Tibial nerve (tissue), 4 donors: ENCODE data around the gene NELL2. TPM values are rescaled to one million over a fixed set of nuclear protein-coding genes. Genes with fewer than 3 reads are reported as not detected.

ENCODE experiments used
- DNase-seq, 2 donors: peaks; one replicate each; pipeline ENCODE4 v3.0.0-alpha.2; 2019; ENCODE audit warnings: low spot score in 2 of 2
- H3K27ac ChIP-seq, 4 donors: fragments of 200-600 bp; sonication (generic) in 3 of 4; one replicate each; pipeline ENCODE4 v1.5.1; 2017 to 2019; ENCODE audit warnings: mild to moderate bottlenecking in 1 of 4
- H3K27me3 ChIP-seq, 2 donors: fragments of 200-600 bp; sonication (generic) in 1 of 2; one replicate each; pipeline versions ENCODE4 v1.5.1 to v1.6.0; 2017 to 2019
- H3K36me3 ChIP-seq, 3 donors: fragments of 200-600 bp; sonication (generic); one replicate each; pipeline ENCODE4 v1.5.1; 2018 to 2019
- H3K4me1 ChIP-seq, 4 donors: fragments of 200-600 bp; sonication (generic) in 3 of 4; one replicate each; pipeline ENCODE4 v1.5.1; 2017 to 2019
- H3K4me3 ChIP-seq, 4 donors: fragments of 200-600 bp; sonication (generic) in 3 of 4; one replicate each; pipeline ENCODE4 v1.5.1; 2017 to 2019; ENCODE audit warnings: mild to moderate bottlenecking in 1 of 4, moderate library complexity in 1 of 4
- H3K9me3 ChIP-seq, 4 donors: fragments of 200-600 bp; sonication (generic) in 3 of 4; one replicate each; pipeline ENCODE4 v1.5.1; 2017 to 2019
- EP300 ChIP-seq, 2 donors: sonication (generic); formaldehyde crosslinking; IDR thresholded peaks; one replicate each; pipeline ENCODE4 v1.6.1; 2017; ENCODE audit warnings: antibody characterized with exemption in 2 of 2, mild to moderate bottlenecking in 1 of 2
- POLR2A ChIP-seq, 2 donors: fragments of 450-650 bp; IDR thresholded peaks; one replicate each; pipeline ENCODE4 v1.6.1; 2017; ENCODE audit warnings: antibody characterized with exemption in 2 of 2, mild to moderate bottlenecking in 2 of 2, moderate library complexity in 2 of 2
- WGBS, 2 donors: methylation state at CpG; one replicate each; pipeline ENCODE4 v1.1.5; 2018; 5-methylcytosine and 5-hydroxymethylcytosine counted together
- total RNA-seq, 4 donors: library from RNA; depleted of rRNA; stranded (reverse); fragments of >200 nt; gene quantifications; one replicate each; pipeline ENCODE4 v1.1.0, GENCODE V29; 2016
- TF ChIP-seq, protein P1 (sequence below), 5 experiments: fragments of 200-600 bp in 3 of 5; fragments of 450-650 bp in 2 of 5; sonication (generic) in 3 of 5; IDR thresholded peaks; one replicate each; pipeline ENCODE4 v1.5.1; 2016 to 2019; ENCODE audit warnings: antibody characterized with exemption in 5 of 5, mild to moderate bottlenecking in 3 of 5, moderate library complexity in 2 of 5

The NELL2 gene
- total RNA-seq, 4 donors from 2014 or later = 0.22 to 0.90 (median 0.63) TPM; not detected in 1

DNA sequence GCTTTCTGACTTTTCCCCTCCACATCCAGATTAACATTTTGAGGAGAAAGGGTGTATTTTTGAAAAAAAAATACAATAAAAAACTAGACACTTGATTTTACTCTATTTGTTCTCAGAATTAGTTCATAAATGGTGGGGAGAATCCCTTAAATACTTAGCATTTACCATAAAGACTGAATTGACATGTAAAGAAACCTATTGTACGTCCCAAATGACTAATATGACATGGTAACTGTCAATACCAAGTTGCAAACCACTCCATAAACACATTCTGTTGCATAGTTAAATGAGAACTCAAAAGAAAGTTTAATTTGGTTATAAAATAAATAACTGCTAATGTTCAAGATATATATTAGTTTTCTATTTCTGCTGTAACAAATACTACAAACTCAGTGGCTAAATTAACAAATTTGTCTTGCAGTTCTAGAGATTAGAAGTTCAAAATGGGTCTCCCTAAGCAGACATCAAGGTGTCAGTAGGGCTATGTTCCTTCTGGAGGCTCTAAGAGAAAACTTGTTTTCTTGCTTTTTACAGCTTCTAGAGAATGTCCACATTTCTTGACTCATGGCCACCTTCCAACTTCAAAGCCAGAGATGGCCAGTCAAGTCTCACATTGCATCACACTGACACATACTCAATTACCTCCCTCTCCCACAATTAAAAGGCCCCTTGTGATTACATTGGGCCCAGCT, 16.0 kb downstream of the NELL2 start:
- TF ChIP-seq POLR2A (IDR thresholded peaks at IDR 0.05) (no peak), EP300 (IDR thresholded peaks at IDR 0.05) (no peak)
- TF ChIP-seq, protein P1, sequence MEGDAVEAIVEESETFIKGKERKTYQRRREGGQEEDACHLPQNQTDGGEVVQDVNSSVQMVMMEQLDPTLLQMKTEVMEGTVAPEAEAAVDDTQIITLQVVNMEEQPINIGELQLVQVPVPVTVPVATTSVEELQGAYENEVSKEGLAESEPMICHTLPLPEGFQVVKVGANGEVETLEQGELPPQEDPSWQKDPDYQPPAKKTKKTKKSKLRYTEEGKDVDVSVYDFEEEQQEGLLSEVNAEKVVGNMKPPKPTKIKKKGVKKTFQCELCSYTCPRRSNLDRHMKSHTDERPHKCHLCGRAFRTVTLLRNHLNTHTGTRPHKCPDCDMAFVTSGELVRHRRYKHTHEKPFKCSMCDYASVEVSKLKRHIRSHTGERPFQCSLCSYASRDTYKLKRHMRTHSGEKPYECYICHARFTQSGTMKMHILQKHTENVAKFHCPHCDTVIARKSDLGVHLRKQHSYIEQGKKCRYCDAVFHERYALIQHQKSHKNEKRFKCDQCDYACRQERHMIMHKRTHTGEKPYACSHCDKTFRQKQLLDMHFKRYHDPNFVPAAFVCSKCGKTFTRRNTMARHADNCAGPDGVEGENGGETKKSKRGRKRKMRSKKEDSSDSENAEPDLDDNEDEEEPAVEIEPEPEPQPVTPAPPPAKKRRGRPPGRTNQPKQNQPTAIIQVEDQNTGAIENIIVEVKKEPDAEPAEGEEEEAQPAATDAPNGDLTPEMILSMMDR (IDR thresholded peaks at IDR 0.05) = no peak
- WGBS, 2 donors = 76 to 77% methylated on average over 1 of the region's 1 CpG

GRCh38 chr12:44858226-44858855, 17.8 kb downstream of the NELL2 start:
- TF ChIP-seq, protein P1 (IDR thresholded peaks at IDR 0.05) = no peak
- TF ChIP-seq EP300 (IDR thresholded peaks at IDR 0.05) (no peak), POLR2A (IDR thresholded peaks at IDR 0.05) (no peak)
- no peaks in the 10 kb centered on the region for H3K4me1 ChIP-seq
- no peaks in the 10 kb centered on the region for H3K36me3 ChIP-seq
- H3K9me3 ChIP-seq = peaks cover 0 to 18% (median 4%) of the 10 kb centered on the region in 4 donors
- H3K27me3 ChIP-seq = no peaks in the 10 kb centered on the region
- 68 to 75% methylated on average over 4 of the region's 4 CpGs for whole genome bisulfite sequencing, 2 donors
- no peak for DNase-seq
- no peak overlapping the region for H3K27ac ChIP-seq
- no peak overlapping the region for H3K4me3 ChIP-seq

More for the DNA sequence above, 16.0 kb downstream of the NELL2 start:
- H3K36me3 ChIP-seq = no peaks in the 10 kb centered on the region
- H3K27ac ChIP-seq = no peak overlapping the region
- no peaks in the 10 kb centered on the region for H3K4me1 ChIP-seq
- DNase-seq = no peak
- no peak overlapping the region for H3K4me3 ChIP-seq
- H3K9me3 ChIP-seq = peaks cover 0 to 25% (median 4%) of the 10 kb centered on the region in 4 donors
- H3K27me3 ChIP-seq = no peaks in the 10 kb centered on the region

DNA sequence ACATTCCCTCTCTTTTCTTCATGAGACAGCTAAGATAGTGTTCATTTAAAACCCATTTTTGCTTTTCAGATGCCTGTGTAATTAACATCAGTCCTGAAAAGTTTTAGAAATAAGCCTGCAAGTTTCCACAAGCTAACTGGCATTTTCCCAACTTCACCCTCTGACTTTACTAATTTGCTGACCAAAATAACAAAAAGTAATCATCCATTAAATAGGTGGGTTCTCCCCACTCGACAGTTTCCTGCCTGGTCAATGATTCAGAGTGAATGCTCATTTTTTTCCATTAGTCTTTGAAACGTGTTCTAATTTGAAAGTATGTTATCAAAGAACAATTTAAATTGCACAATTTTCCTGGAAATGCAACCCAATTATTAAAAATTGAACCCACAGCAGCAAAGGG, 23.6 kb downstream of the NELL2 start:
- Histone ChIP-seq H3K4me3 (no peak overlapping the region), H3K9me3 (no peaks in the 10 kb centered on the region)

DNA sequence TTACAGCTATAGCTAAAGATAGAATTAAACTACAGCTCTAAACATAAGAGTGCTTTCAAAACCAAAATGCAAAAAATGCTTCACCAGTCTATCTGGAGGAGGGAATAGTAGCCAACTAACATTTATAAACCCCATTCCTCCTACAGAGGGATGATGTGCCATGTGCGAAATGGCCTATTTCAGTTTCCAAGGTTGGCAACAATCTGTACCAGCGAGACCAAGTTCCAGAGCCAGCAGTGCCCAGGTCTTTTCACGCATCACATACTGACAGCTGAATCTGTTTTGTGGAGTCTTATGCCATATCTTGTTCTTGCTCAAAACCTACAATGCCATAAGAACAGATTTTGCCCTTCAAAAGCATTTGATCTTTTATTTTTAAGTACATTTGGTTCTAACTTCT, 24.5 kb downstream of the NELL2 start:
- Histone ChIP-seq H3K4me3 (no peak overlapping the region), H3K4me1 (no peaks in the 10 kb centered on the region), H3K27me3 (no peaks in the 10 kb centered on the region), H3K27ac (no peak overlapping the region), H3K36me3 (no peaks in the 10 kb centered on the region), H3K9me3 (no peaks in the 10 kb centered on the region)
- no peak for DNase-seq
- TF ChIP-seq EP300 (IDR thresholded peaks at IDR 0.05) = no peak
- no peak for TF ChIP-seq POLR2A (IDR thresholded peaks at IDR 0.05)
- TF ChIP-seq, protein P1 (IDR thresholded peaks at IDR 0.05) = no peak
- WGBS, 2 donors = 95 to 98% methylated on average over 3 of the region's 3 CpGs

More for the DNA sequence above, 23.6 kb downstream of the NELL2 start:
- no peaks in the 10 kb centered on the region for H3K4me1 ChIP-seq
- no peaks in the 10 kb centered on the region for H3K36me3 ChIP-seq
- no peaks in the 10 kb centered on the region for H3K27me3 ChIP-seq
- TF ChIP-seq, protein P1 (IDR thresholded peaks at IDR 0.05) = no peak
- TF ChIP-seq EP300 (IDR thresholded peaks at IDR 0.05) (no peak), POLR2A (IDR thresholded peaks at IDR 0.05) (no peak)
- DNase-seq = no peak
- no peak overlapping the region for H3K27ac ChIP-seq
- 29 to 32% methylated on average over 2 of the region's 2 CpGs for WGBS, 2 donors

- Histone ChIP-seq H3K36me3 (no peaks in the 10 kb centered on the region), H3K27ac (peak overlapping the region in 1 of 4 donors; percentile 22), H3K4me1 (no peaks in the 10 kb centered on the region), H3K27me3 (no peaks in the 10 kb centered on the region), H3K9me3 (no peaks in the 10 kb centered on the region), H3K4me3 (no peak overlapping the region)
- 54 to 64% methylated on average over 2 of the region's 2 CpGs for WGBS, 2 donors
- TF ChIP-seq EP300 (IDR thresholded peaks at IDR 0.05) (no peak), POLR2A (IDR thresholded peaks at IDR 0.05) (no peak)
- TF ChIP-seq, protein P1 (IDR thresholded peaks at IDR 0.05) = no peak
- no peak for DNase-seq
These were observed 27.4 kb downstream of the NELL2 start for GRCh38 chr12:44848703-44849085.
